GM23338 (cell line): Measurements from ENCODE around the gene MYG1. TPM values are rescaled to one million over a fixed set of nuclear protein-coding genes. Genes with fewer than 3 reads are reported as not detected.
"Not testable (repeated sequence)": the region's sequence is repeated elsewhere in the genome, so short reads cannot be mapped to it uniquely, and the experiment has no call there.

ENCODE experiments used
- ATAC-seq: fragments of 200-7000 bp; cut with Tn5 transposase; 3 replicates; pipeline ENCODE4 v1.9.1; 2020
- DNase-seq: peaks from one replicate; pipeline ENCODE4 v3.0.0-alpha.2; 2015; ENCODE audit warnings: low spot score
- H2AFZ ChIP-seq: fragments of 200-600 bp; sonication (generic); 2 replicates; pipeline ENCODE4 v1.8.0; 2016; ENCODE audit warnings: antibody characterized with exemption, mild to moderate bottlenecking, moderate library complexity
- H3F3A ChIP-seq: fragments of 200-600 bp; sonication (generic); replicated peaks from 2 replicates; pipeline ENCODE4 v1.8.0; 2017; ENCODE audit warnings: antibody characterized with exemption, mixed run types, low read depth
- H3K27ac ChIP-seq: fragments of 200-600 bp; sonication (generic); 2 replicates; pipeline ENCODE4 v1.6.1; 2016; ENCODE audit warnings: low read depth
- H3K27me3 ChIP-seq: fragments of 200-600 bp; sonication (generic); 2 replicates; pipeline ENCODE4 v1.8.0; 2016; ENCODE audit warnings: mild to moderate bottlenecking, mixed run types, moderate library complexity; ENCODE audit not compliant: insufficient read depth
- H3K36me3 ChIP-seq: fragments of 200-600 bp; sonication (generic); 2 replicates; pipeline ENCODE4 v1.8.0; 2016; ENCODE audit warnings: mild to moderate bottlenecking; ENCODE audit not compliant: insufficient read depth
- H3K4me1 ChIP-seq: fragments of 200-600 bp; sonication (generic); 2 replicates; pipeline ENCODE4 v1.8.0; 2016; ENCODE audit warnings: mild to moderate bottlenecking, moderate library complexity; ENCODE audit not compliant: insufficient read depth
- H3K4me2 ChIP-seq: fragments of 200-600 bp; sonication (generic); 2 replicates; pipeline ENCODE4 v1.7.1; 2017; ENCODE audit warnings: mixed run types
- H3K4me3 ChIP-seq: fragments of 200-600 bp; sonication (generic); 2 replicates; pipeline ENCODE4 v1.6.1; 2016; ENCODE audit warnings: mixed run types
- H3K79me2 ChIP-seq: fragments of 200-600 bp; sonication (generic); replicated peaks from 2 replicates; pipeline ENCODE4 v1.8.0; 2017; ENCODE audit warnings: mild to moderate bottlenecking; ENCODE audit not compliant: insufficient read depth
- H3K9me2 ChIP-seq: fragments of 200-600 bp; sonication (generic); 2 replicates; pipeline ENCODE4 v1.8.0; 2017; ENCODE audit not compliant: insufficient read depth
- H4K20me1 ChIP-seq: fragments of 200-600 bp; sonication (generic); replicated peaks from 2 replicates; pipeline ENCODE4 v1.8.0; 2017; ENCODE audit warnings: mild to moderate bottlenecking; ENCODE audit not compliant: insufficient read depth
- H3K27ac Mint-ChIP-seq: 2 replicates; pipeline ENCODE4 v1.8.0; 2020; ENCODE audit warnings: inconsistent platforms, mild to moderate bottlenecking, moderate library complexity, mixed read lengths
- H3K27me3 Mint-ChIP-seq: 3 replicates; pipeline ENCODE4 v1.8.0; 2022; ENCODE audit warnings: low read depth, mild to moderate bottlenecking, moderate library complexity, mixed read lengths, inconsistent platforms; ENCODE audit not compliant: insufficient read depth, poor library complexity
- H3K36me3 Mint-ChIP-seq: 3 replicates; pipeline ENCODE4 v1.8.0; 2021; ENCODE audit warnings: low read depth, mild to moderate bottlenecking, inconsistent platforms, moderate library complexity, mixed read lengths
- H3K4me1 Mint-ChIP-seq: 3 replicates; pipeline ENCODE4 v1.8.0; 2020; ENCODE audit warnings: mild to moderate bottlenecking, inconsistent platforms, mixed read lengths
- H3K4me3 Mint-ChIP-seq: 3 replicates; pipeline ENCODE4 v1.8.0; 2021; ENCODE audit warnings: moderate library complexity, mild to moderate bottlenecking, inconsistent platforms, mixed read lengths
- H3K9me3 Mint-ChIP-seq: 3 replicates; pipeline ENCODE4 v1.8.0; 2020; ENCODE audit warnings: moderate library complexity, mild to moderate bottlenecking, inconsistent platforms, mixed read lengths
- CREB1 ChIP-seq: fragments of 250-450 bp; sonication (Bioruptor Pico); IDR thresholded peaks from 2 replicates; pipeline ENCODE4 v1.5.0; 2020; ENCODE audit warnings: low read depth, mild to moderate bottlenecking, moderate library complexity
- ETS1 ChIP-seq: IDR thresholded peaks from 2 replicates; pipeline ENCODE4 v1.6.1; 2016; ENCODE audit warnings: antibody characterized with exemption
- EZH2phosphoT487 ChIP-seq: fragments of 200-600 bp; sonication (generic); IDR thresholded peaks from one replicate; pipeline ENCODE4 v1.8.1; 2018; ENCODE audit warnings: antibody characterized with exemption; ENCODE audit not compliant: unreplicated experiment
- NANOG ChIP-seq: IDR thresholded peaks from 2 replicates; pipeline ENCODE4 v1.6.1; 2016; ENCODE audit warnings: antibody characterized with exemption, borderline replicate concordance
- ZNF114 ChIP-seq: fragments of 250-450 bp; sonication (Bioruptor Pico); IDR thresholded peaks from 2 replicates; pipeline ENCODE4 v1.5.0; 2020; ENCODE audit warnings: mild to moderate bottlenecking, moderate library complexity
- polyA plus RNA-seq: library from polyadenylated mRNA; unstranded; fragments of >200 nt; fragmentation: Nextera tagmentation; extraction: Ambion mirVana; gene quantifications from 2 replicates; pipeline ENCODE4 v1.2.1, GENCODE V29; 2016
- total RNA-seq: library from RNA; depleted of rRNA; stranded (reverse); fragments of >200 nt; shearing (Covaris generic); gene quantifications from 2 replicates; pipeline ENCODE4 v1.2.3, GENCODE V29; 2014

MYG1 gene
- total and polyA plus RNA-seq, 2 experiments from 2014 or later, result 66.5 to 94.2 TPM

DNA sequence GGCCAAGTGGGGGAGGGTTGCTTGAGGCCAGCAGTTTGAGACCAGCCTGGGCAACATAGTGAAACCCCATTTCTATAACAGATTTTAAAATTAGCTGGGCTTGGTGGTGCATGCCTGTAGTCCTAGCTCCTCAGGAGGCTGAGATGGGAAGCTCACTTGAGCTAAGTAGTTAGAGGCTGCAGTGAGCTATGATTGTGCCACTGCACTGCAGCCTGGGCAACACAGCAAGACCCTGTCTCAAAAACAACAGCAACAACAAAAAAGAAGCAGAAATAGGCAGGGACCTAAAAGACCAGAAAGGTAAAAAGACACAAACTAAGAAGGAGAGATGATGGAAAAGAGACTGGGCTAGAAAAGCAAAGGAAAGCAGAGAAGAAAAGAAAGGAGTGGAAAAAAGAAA, 32.8 kb downstream of the MYG1 start:
- H3K27me3 Mint-ChIP-seq, result peaks cover 32% of the 10 kb centered on the region
- not testable (repeated sequence) for ATAC-seq, H3K27ac Mint-ChIP-seq

GRCh38 chr12:53332744-53333143, 33.2 kb downstream of the MYG1 start:
- Mint-ChIP-seq H3K27ac (no peak overlapping the region), H3K27me3 (peaks cover 31% of the 10 kb centered on the region), H3K9me3 (no peaks in the 10 kb centered on the region; the same call in 2 of the 3 replicates), H3K36me3 (no peaks in the 10 kb centered on the region; the same call in 2 of the 3 replicates), H3K4me3 (no peak overlapping the region; the same call in 2 of the 3 replicates), H3K4me1 (peaks cover 25% of the 10 kb centered on the region)
- TF ChIP-seq NANOG, result no peak
- TF ChIP-seq ETS1, result no peak
- TF ChIP-seq EZH2phosphoT487, result no peak
- no peak overlapping the region for H3K4me2 ChIP-seq
- DNase-seq (no peak), ATAC-seq (no peak)
- peaks cover 48% of the 10 kb centered on the region for H3K27me3 ChIP-seq
- H4K20me1 ChIP-seq, result no peaks in the 10 kb centered on the region
- H3K9me2 ChIP-seq, result no peaks in the 10 kb centered on the region
- no peak overlapping the region for H3K27ac ChIP-seq
- H2AFZ ChIP-seq, result no peak overlapping the region
- H3F3A ChIP-seq, result peaks cover under 1% of the 10 kb centered on the region; the same call in 1 of the 2 replicates
- peaks cover 13% of the 10 kb centered on the region; the same call in 1 of the 2 replicates for H3K4me1 ChIP-seq
- H3K79me2 ChIP-seq, result no peaks in the 10 kb centered on the region
- no peaks in the 10 kb centered on the region for H3K36me3 ChIP-seq
- no peak overlapping the region for H3K4me3 ChIP-seq

More for the DNA sequence above, 32.8 kb downstream of the MYG1 start:
- H3K4me2 ChIP-seq, H3K79me2 ChIP-seq, H3K36me3 ChIP-seq, H4K20me1 ChIP-seq, H3K27ac ChIP-seq, H3K9me3 Mint-ChIP-seq, DNase-seq, H3K4me3 Mint-ChIP-seq, H3K36me3 Mint-ChIP-seq, H2AFZ ChIP-seq, H3K9me2 ChIP-seq, H3F3A ChIP-seq, H3K4me3 ChIP-seq: not testable (repeated sequence)
- Histone ChIP-seq H3K4me1 (peaks cover 13% of the 10 kb centered on the region; the same call in 1 of the 2 replicates), H3K27me3 (peaks cover 48% of the 10 kb centered on the region)
- H3K4me1 Mint-ChIP-seq, result peaks cover 26% of the 10 kb centered on the region

DNA sequence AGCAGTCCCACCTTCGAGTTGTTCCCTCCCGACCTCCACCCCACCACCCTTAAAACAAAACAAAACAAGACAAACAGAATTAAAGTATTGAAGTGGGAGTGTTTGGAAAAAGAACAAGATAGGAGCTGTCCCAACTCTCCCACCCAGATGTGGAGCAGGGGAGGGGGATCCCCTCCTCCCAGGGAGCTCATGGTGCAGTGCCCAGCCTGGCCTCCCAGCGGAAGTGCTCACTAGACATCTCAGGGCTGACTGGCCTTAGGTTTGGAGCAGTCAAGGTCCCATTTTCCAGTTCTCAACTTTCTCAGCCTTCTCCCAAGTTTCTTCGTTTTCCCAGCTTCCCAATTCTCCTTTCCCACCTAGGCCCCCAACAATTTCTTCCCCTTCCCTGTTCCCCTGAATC, 33.8 kb downstream of the MYG1 start:
- Mint-ChIP-seq H3K4me1 (peaks cover 26% of the 10 kb centered on the region), H3K36me3 (no peaks in the 10 kb centered on the region), H3K27me3 (peaks cover 26% of the 10 kb centered on the region), H3K4me3 (no peak overlapping the region; the same call in 2 of the 3 replicates), H3K27ac (no peak overlapping the region), H3K9me3 (no peaks in the 10 kb centered on the region; the same call in 2 of the 3 replicates)
- H3F3A ChIP-seq, result no peaks in the 10 kb centered on the region
- no peaks in the 10 kb centered on the region for H3K36me3 ChIP-seq
- no peak overlapping the region for H3K4me2 ChIP-seq
- peaks cover 18% of the 10 kb centered on the region for H3K4me1 ChIP-seq
- H3K27me3 ChIP-seq, result peaks cover 45% of the 10 kb centered on the region
- H3K9me2 ChIP-seq, result no peaks in the 10 kb centered on the region
- no peaks in the 10 kb centered on the region for H4K20me1 ChIP-seq
- H3K27ac ChIP-seq, result no peak overlapping the region
- no peak for ATAC-seq
- H2AFZ ChIP-seq, result no peak overlapping the region
- TF ChIP-seq EZH2phosphoT487, result no peak
- TF ChIP-seq CREB1 (CRISPR knock-in tag), result no peak
- no peak for TF ChIP-seq ZNF114 (CRISPR knock-in tag)
- no peak overlapping the region for H3K4me3 ChIP-seq
- DNase-seq, result no peak
- no peaks in the 10 kb centered on the region for H3K79me2 ChIP-seq
